HUDEP-2 (cell line): ENCODE results near the gene CFAP251.

Source experiments
- DNase-seq, 76 experiments: peaks; one replicate each; lab custom pipeline; 2025; ENCODE audit not compliant: unreplicated experiment in 76 of 76; lab: John Stamatoyannopoulos, UW

Gene CFAP251

DNA sequence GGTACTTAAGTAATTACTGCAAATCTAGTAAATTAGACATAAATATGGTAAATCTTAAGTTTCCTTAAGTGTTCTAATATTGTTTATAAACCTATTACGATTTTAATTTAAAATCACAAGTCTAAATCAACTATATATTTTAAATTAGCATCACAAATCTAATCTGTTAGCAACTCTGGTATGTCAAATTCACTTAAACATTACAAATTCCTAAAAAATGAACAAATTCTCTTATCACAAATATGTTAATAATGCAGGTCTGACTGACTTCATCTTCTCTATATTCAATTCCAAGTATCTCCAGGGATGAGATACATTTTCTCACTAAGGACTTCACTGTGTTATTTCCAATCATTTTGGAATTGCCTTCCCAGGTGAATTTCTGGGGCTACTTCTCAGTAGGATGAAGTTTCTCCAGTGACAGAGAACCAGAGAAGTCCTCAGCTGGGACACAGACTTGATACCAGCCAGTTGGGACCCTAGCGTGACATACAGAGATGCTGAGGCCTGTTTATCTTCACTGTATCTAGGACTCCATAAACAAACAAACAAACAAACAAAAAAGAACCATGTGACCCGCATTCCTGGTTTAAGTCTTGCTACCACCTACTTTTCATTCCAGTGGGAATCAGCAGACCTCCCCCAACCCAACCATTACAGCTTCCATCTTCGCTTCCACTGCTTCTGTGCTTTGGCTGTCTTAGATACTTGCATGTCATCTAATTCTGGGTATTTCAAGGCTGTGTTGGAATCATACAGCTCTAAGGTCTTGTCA is 21.8 kb downstream of the CFAP251 start:
- no peak for DNase-seq

DNA sequence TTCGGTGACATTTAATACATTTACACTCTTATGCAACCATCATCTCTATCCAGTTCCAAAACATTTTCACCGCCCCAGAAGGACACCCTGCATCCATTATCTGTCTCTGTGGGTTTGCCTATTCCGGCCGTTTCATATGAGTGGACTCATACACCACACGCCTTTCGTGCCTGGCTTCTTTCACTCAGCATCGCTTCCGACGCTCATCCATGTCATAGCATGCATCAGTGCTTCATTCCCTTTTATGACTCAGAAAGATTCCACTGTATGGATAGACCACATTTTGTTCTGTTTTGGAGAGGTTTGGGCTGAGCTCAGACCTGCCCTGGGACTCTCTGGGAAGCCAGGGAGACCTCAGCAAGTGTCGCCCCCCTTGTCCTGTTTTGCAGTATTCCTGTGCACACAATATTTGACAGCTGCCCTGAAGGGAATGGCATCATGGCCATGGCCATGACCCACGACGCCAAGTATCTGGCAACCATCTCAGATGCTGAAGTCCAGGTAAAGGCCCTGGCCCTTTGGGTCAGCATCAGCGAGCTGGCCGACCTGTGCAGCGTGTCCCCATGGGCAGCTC is 23.8 kb downstream of the CFAP251 start:
- no peak for DNase-seq

- no peak for DNase-seq
These were observed 25.5 kb downstream of the CFAP251 start for GRCh38 chr12:121943926-121944325.

DNA sequence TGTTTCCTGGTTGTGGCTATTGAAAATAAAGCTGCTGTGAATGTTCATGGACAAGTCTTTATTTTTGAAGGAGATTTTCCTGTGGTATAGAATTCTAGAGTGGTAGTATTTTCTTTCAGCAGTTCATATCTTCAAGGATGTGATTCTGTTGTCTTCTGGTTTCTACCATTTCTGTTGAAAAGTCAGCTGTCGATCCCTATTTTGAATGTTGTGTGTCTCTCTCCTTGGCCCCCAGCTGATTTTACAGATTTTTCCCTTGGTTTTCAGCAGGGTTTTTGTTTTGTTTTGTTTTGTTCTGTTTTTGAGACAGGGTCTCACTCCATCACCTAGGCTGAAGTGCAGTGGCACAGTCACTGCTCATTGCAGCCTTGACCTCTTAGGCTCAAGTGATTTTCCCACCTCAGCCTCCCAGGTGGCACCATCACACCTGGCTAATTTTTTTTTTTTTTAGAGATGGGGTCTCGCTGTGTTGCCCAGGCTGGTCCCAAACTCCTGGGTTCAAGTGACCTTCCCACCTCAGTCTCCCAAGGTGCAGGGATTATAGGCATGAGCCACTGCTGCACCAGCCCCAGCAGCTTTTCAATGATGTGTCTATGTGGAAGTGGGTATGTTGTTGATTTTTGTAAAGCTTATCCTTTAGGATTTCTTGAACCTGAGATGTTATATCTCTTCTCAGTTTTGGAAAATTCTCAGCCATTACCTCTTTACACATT is 28.1 kb downstream of the CFAP251 start:
- no peak for DNase-seq

GRCh38 chr12:121947981-121948380 is 29.6 kb downstream of the CFAP251 start:
- DNase-seq, result no peak

GRCh38 chr12:121949648-121950397 is 31.4 kb downstream of the CFAP251 start:
- DNase-seq, result no peak

DNA sequence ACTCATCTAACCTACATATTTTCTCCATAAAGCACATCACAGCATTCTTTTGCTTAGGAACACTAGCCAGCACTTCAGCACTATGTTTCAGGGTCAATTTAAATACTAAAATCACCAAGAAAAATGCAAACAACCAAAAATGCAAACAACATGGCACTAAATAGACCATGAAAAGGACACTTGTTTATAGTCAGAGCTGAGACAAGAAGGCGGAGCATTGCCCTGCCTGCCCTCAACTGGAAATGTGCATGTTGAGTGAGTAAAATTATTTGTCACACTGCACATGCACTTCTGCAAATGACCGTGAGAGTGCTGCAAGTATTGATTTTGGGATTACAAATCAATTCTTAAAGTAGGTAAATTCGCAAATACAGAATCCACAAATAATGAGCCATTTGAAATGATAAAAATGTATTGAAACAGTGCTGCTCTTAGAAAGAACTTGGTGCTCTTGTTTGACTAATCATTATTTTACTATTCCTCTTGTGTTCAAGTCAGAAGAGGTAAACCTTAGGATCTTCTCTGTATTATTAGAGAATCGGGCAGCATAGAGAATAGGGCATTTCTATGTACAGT is 34.8 kb downstream of the CFAP251 start:
- no peak for DNase-seq

GRCh38 chr12:121953695-121954094 is 35.3 kb downstream of the CFAP251 start:
- no peak for DNase-seq

DNA sequence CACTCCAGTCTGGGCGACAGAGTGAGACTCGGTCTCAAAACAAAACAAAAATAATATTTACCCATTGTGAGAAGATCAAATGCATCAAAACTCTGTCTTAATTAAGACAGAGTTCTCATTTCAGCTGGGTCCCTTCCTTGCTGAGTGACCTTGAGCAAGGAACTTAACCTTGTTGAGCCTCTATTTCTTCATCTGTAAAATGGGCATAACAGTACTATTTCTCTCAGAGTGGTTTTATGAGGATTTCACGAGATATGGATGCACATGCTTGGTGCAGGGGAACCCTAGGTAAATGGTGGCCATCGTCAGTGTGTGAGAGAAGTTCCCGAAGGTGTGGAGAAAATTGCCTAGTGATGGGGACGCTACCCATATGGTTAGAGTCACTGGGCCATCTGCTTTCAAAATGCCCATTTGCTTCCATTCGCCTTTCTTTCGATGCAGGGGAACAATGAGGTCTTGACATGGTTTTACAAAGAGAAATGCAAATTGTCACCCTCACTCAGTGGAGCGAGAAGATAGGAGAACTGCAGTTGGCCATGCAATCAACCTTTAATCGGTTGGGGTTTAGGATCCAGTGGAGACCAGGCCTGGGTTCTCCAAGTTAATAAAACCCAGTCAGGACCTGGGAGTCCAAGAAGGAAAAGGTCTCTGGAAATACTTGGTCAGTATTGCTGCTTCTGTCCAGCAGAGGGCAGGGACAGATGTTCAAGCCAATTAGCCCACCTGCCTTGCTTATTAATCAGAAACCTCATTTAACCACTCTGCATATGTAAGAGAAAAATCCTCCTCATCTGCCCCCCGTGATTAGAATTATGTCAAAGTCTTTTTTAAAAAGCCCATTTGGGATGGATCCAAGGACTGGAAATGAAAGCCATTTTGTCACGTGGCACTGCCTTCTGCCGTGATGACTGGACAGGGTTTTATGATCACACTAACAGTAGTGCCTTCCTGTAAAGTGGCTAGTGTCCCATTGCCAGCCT is 37.2 kb downstream of the CFAP251 start:
- peak in 4 of 76 experiments; percentile 5 to 18 (median 10) for DNase-seq

DNA sequence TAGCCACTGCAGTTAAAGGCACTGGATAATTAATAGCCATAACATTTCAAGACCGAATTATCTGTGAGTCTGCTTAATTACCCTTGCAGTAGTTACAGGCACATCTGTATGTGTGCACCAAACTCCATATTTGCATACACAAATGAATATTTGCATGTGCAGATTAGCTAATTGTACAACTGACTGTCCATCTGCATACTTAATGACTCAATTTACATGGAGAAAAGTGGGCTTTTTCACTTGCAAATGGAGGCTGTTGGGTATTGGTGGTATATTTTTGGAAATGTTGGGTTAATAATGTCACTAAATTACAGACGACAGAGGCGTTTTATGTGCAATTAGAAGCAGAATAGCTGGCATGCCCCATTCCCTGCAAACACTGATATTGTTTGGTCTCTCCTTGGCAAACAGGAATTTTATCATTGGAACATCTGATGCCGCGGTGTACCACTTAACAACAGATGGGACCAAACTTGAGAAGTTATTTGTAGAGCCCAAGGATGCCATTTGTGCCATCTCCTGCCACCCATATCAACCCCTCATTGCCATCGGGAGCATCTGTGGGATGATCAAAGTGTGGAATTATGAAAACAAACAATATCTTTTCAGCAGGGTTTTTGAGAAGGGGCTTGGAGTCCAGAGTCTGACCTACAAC is 39.6 kb downstream of the CFAP251 start:
- DNase-seq, result no peak

DNA sequence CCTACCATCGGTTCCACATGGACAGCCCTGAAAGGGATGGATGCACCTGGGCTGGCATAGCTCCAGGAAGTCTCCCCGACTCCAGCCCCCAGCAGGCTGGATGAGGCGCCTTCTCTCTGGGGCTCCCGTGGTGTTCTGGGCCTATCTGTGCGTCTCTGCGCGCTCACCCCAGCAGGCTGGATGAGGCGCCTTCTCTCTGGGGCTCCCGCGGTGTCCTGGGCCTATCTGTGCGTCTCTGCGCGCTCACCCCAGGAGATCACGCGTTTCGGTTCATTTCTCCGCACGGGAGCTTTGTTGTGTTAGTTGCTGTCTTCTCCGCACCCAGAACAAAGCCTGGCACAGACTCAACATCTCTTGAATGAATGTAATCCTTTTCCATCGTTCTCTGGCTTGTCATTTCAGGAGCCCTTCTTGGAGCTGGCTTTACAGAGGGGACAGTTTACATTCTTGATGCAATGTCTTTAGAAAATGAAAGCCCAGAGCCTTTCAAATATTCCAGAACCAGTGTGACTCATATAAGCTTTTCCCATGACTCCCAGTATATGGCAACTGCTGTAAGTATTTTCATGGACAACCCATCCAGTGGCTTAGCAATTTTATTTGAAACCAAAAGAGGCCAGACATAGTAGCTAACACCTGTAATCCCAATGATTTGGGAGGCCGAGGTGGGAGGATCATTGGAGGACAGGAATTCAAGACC is 40.3 kb downstream of the CFAP251 start:
- DNase-seq, result no peak

GRCh38 chr12:121960541-121960940 is 42.1 kb downstream of the CFAP251 start:
- DNase-seq, result no peak

- DNase-seq, result no peak
These were observed 42.9 kb downstream of the CFAP251 start for GRCh38 chr12:121961195-121961879.

DNA sequence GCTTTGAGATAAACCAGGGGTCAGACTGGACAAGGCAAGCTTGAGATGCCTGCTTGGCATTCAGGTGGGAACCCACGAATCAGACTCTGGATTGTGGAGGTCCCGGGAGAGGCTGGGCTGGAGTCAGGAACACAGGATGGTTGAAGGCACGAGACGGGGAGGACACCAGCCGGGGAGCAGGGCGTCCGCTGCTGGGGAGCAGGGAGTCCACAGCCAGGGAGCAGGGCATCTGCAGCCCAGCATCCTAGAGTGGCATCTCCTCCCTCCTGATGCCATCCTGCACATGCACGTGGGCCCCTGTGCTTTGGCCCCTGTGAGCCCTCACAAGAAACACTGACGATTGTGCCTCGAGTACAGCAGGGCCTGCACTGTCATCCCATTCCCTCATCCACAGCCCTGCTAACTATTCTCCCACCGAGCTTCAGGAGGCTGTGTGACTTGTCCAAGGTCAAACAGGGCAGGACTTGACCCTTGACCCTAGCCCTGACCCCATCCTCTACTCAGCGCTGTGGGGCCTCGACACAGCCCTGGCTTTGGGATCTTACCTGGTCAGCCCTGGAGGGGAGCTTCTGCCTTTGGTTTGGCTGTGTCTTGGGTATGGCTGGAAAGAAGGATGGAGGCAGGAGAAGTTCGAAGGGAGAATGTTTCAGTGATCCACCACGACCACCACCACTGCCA is 45.1 kb downstream of the CFAP251 start:
- DNase-seq, result no peak

DNA sequence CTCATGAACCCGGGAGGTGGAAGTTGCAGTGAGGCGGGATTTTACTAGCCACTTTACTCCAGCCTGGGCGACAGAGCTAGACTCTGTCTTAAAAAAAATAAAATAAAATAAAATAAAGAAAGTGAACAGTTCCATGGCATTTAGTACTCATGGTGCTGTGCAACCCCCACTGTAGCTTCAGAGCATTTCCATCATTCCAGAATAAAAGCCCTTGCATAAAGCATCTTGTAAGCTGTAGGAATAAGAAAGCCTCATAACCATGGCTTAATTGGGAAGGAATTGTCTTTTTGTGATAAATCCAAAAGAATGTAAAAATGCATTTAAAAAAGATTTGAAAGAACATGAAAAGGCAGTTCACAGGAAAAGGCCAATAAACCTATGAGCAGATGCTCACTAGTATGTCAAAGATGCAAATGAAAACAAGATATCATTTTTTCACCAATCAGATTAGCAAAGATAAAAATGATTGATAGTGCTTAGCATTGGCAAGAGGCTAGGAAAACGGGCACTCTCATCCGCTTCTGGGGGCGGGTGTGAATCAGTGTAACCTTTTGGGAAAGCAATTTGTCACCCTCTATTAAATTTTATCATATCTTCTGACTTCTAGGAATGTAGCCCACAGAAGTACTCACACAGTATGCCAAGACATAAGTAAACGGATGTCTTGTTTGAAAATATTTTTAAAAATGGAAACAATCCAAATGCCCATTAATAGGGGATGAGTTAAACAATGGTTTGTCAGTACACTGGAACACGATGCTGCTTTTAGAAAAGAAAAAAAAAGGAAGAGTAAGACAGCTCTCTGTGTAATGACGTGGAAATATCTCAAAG is 46.6 kb downstream of the CFAP251 start:
- no peak for DNase-seq

- DNase-seq, result peak in 8 of 76 experiments; percentile 3 to 22 (median 12)
These were observed 48.6 kb downstream of the CFAP251 start for GRCh38 chr12:121966959-121967358.
